Parathyroid adenoma (tissue), 2 donors: ENCODE measurements around the gene REN.

ENCODE experiments used
- H2AFZ ChIP-seq: fragments of 300-600 bp; sonication (generic); one replicate; pipeline ENCODE4 v1.7.0; 2017; ENCODE audit warnings: antibody characterized with exemption, mild to moderate bottlenecking
- H3K27ac ChIP-seq: fragments of 300-600 bp; sonication (generic); one replicate; pipeline ENCODE4 v1.7.0; 2017
- H3K27me3 ChIP-seq: fragments of 300-600 bp; sonication (generic); one replicate; pipeline ENCODE4 v1.7.0; 2017; ENCODE audit warnings: low read length; ENCODE audit not compliant: control insufficient read depth, insufficient read depth
- H3K36me3 ChIP-seq: fragments of 300-600 bp; sonication (generic); one replicate; pipeline ENCODE4 v1.7.0; 2017; ENCODE audit warnings: low read length; ENCODE audit not compliant: control insufficient read depth, insufficient read depth
- H3K4me1 ChIP-seq: fragments of 300-600 bp; sonication (generic); one replicate; pipeline ENCODE4 v1.7.0; 2017; ENCODE audit warnings: control low read depth
- H3K4me2 ChIP-seq: fragments of 300-600 bp; sonication (generic); one replicate; pipeline ENCODE4 v1.7.0; 2017; ENCODE audit warnings: low read length
- H3K4me3 ChIP-seq: fragments of 300-600 bp; sonication (generic); one replicate; pipeline ENCODE4 v1.7.0; 2017; ENCODE audit warnings: low read depth, low read length
- H3K79me2 ChIP-seq: fragments of 300-600 bp; sonication (generic); one replicate; pipeline ENCODE4 v1.7.0; 2017; ENCODE audit warnings: control low read depth
- H3K9ac ChIP-seq: fragments of 300-600 bp; sonication (generic); one replicate; pipeline ENCODE4 v1.7.0; 2017; ENCODE audit warnings: mild to moderate bottlenecking
- H3K9me3 ChIP-seq: fragments of 300-600 bp; sonication (generic); one replicate; pipeline ENCODE4 v1.7.0; 2017; ENCODE audit warnings: low read length; ENCODE audit not compliant: control insufficient read depth
- CTCF ChIP-seq: fragments of 300-600 bp; sonication (generic); IDR thresholded peaks from one replicate; pipeline ENCODE4 v1.7.0; 2017; ENCODE audit warnings: antibody characterized with exemption, mild to moderate bottlenecking
- donor health status: primary hyperparathyroidism.

REN gene

GRCh38 chr1:204197068-204197467, 30.9 kb upstream of the REN start:
- no peak overlapping the region for H3K4me2 ChIP-seq
- no peaks in the 10 kb centered on the region for H3K9me3 ChIP-seq
- H3K36me3 ChIP-seq, result no peaks in the 10 kb centered on the region
- H3K4me1 ChIP-seq, result no peaks in the 10 kb centered on the region
- H3K27ac ChIP-seq, result no peak overlapping the region
- H3K4me3 ChIP-seq, result no peak overlapping the region
- no peaks in the 10 kb centered on the region for H3K27me3 ChIP-seq
- H2AFZ ChIP-seq, result no peak overlapping the region
- H3K9ac ChIP-seq, result no peak overlapping the region
- no peaks in the 10 kb centered on the region for H3K79me2 ChIP-seq
- no peak for TF ChIP-seq CTCF

- Histone ChIP-seq H2AFZ (no peak within 1 kb of the TSS), H3K4me2 (no peak within 1 kb of the TSS), H3K4me1 (no peaks in the 10 kb centered on the region), H3K27me3 (no peaks in the 10 kb centered on the region), H3K4me3 (no peak within 1 kb of the TSS), H3K9ac (no peak within 1 kb of the TSS), H3K79me2 (no peaks in the 10 kb centered on the region), H3K27ac (no peak within 1 kb of the TSS), H3K9me3 (no peaks in the 10 kb centered on the region), H3K36me3 (no peaks in the 10 kb centered on the region)
- no peak for TF ChIP-seq CTCF
Measured at GRCh38 chr1:204196068-204196795, 30.1 kb upstream of the REN start, which contains the start of gene KISS1. KISS1 (minus strand) TSS chr1:204196491; CDS start chr1:204192876, 3,615 bp downstream.

- no peak overlapping the region for H3K4me3 ChIP-seq
- H3K27ac ChIP-seq, result no peak overlapping the region
- no peak overlapping the region for H3K9ac ChIP-seq
- H3K4me2 ChIP-seq, result no peak overlapping the region
- H3K4me1 ChIP-seq, result no peaks in the 10 kb centered on the region
- no peaks in the 10 kb centered on the region for H3K79me2 ChIP-seq
- TF ChIP-seq CTCF, result no peak
- H3K9me3 ChIP-seq, result no peaks in the 10 kb centered on the region
- H2AFZ ChIP-seq, result no peak overlapping the region
- H3K36me3 ChIP-seq, result no peaks in the 10 kb centered on the region
- no peaks in the 10 kb centered on the region for H3K27me3 ChIP-seq
Measured at GRCh38 chr1:204194771-204195170, 28.6 kb upstream of the REN start.

GRCh38 chr1:204194080-204194479, 27.9 kb upstream of the REN start:
- TF ChIP-seq CTCF, result no peak
- Histone ChIP-seq H3K4me2 (no peak overlapping the region), H3K79me2 (no peaks in the 10 kb centered on the region), H3K27me3 (no peaks in the 10 kb centered on the region), H3K9ac (no peak overlapping the region), H2AFZ (no peak overlapping the region), H3K4me3 (no peak overlapping the region), H3K27ac (no peak overlapping the region), H3K9me3 (no peaks in the 10 kb centered on the region), H3K4me1 (no peaks in the 10 kb centered on the region), H3K36me3 (no peaks in the 10 kb centered on the region)
